ENCODE data around the gene MS4A7.

MS4A7 gene

DNA sequence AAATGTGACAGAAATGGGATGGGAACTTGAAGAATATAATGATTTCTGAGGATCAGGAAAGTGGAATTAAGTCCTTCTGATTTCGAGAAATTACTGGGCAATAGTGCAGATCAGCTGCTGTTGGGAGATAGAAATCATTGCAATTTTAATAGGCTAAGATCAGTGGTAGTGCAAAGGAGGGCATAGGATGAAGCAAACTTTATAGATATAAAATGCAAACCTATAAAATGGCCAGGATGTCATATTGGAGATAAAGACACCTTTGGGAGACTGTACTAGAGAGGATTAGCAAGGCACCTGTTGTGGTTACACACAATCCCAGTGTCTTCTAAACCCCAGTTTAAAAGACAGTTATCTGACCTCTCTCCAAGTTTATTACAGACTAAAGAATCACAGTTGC is 6.5 kb upstream of the MS4A7 start:
- no peak for DNase-seq

DNA sequence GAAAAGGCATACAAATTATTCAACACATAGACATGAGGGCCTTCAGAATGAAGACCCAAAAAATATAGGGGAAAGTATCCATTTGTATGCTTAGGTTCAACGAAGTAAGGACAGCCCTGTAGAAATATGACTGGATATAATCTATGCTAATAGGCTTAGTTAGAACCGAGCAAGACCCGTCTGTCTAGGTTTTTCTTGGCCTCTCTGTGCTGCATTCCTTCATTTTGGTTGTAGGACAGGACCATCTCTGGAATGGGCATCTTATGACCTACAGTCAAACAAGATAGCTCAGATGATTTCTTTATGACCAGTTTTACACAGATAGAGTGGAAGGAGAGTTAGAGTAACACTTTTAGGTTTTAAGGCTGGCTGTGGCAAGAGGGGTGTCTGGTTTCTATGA is 5.6 kb upstream of the MS4A7 start:
- DNase-seq, result no peak

DNA sequence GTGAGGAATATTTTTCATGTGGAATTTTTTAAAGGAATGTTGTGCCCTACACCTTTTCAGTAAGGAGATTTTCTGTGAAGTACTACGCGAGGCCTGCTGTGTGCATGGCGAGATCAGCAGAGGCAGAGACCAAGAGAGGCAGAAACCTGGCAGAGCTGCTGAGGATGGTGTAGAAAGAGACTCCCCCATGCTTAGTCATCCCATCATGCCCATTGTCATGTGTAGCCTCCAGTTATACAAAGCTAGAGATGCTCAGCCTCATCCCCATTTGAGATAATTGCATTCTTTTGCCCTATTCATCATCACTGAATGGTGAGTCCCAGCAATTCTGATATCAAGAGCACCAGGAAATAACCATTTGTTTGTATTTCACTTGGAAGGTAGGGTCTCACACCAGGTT is 3.0 kb upstream of the MS4A7 start:
- DNase-seq, result no peak

DNA sequence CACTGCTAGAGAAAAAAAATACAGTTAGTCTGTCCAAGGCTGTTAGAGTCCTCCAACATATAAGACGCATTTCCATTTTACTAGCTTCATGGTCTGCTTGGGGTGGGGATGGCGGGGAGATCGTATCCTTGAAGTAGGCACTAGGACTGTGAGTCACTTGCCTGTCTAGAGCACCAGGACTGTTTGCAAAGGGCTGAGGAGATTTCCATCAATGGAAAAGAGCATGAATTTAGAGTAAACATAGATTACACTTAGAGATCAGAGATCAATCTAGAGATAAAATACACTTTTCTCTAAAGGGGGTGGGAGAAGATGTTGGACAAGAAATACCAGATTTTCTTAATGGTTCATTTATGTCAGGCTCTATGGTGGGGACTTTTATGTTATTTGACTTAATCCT is 1.7 kb upstream of the MS4A7 start:
- DNase-seq, result no peak

DNA sequence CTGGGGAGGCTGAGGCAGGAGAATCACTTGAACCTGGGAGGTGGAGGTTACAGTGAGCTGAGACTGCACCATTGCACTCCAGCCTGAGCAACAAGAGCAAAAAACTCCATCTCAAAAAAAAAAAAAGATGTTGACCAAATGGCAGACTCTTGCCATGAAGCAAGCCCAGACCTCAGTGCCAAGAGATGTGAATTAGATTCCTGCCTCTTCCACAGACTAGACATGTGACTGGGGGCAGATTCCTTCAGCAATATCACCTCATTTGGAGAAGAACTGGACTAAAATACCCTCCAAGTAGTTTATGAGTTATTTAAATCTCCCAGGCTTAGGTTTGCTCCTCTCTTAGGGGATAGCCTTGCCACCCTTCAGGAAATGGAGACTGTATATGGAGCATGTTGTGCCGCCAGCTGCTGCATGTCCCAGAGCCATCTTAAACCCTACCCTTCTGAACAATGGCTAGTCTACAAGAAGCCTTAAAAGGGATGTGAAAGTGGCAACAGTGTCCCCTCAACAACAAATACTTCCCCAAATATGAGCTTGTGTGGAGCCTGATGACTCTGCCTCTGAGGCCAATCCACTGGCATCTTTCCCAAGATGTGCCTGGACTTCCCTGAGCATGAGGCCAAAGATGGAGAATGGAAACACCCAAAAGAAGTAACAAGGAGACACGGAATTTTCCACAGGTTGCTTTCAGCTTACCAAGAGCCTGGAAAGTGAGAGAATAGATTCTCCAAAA is 763 bp upstream of the MS4A7 start:
- no peak for DNase-seq

DNA sequence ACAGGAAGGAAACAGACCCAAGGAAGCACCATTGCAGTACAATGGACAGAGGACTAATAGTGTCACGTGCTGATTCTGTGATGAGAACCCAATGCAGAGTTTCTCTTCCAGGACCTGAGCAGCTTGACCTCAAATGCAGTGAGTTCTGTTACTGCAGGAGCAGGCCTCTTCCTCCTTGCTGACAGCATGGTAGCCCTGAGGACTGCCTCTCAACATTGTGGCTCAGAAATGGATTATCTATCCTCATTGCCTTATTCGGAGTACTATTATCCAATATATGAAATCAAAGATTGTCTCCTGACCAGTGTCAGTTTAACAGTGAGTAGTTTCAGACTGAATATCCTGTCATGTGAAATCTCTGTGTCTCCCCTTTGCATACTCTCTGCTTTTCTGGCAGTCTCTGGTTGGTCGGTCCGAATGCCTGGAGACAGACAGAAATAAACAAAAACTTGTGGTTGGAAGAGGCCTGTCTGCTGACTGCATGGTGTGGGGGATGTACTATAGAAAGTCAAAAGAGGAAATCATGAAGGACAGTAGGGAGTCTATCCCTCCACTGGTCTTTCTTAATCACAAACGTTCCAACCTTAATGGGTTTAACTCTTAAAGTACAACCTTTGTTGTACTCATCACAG is 11.1 kb downstream of the MS4A7 start:
- no peak for DNase-seq

DNA sequence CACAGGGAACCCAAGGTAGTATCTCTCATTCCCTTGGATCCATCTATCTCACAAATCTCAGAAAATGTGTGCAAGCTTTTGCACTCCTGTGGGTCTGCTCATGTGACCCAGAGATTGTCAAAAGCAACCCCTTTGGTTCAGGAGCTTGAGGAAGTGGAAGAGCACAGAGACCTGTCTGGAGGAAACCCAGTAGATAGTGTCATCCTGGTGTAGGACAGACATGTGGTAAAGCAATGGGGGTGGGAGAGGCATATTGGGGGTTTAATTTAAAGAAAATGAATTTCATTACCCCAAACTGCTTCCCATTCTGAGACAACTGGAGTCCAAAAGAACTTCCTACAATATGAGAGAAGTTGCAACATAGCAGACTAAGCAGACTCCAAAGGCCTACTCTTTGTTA is 12.1 kb downstream of the MS4A7 start:
- DNase-seq, result no peak

DNA sequence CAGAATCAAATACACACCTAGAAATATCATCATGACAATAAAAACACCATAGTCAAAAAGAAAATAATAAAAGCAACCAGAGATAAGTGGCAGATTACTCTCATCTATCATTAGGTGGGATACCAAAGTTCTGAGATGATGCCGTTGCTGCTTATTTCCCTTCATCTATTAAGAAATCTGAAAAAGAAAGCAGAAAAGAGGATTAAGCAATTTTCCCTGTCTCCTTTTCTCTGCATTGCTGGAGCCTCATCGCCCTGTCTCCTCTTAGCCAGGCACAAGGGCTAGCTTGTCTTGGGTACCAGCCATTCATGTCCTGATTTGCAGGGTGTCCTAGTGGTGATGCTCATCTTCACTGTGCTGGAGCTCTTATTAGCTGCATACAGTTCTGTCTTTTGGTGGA is 14.0 kb downstream of the MS4A7 start:
- DNase-seq, result no peak

DNA sequence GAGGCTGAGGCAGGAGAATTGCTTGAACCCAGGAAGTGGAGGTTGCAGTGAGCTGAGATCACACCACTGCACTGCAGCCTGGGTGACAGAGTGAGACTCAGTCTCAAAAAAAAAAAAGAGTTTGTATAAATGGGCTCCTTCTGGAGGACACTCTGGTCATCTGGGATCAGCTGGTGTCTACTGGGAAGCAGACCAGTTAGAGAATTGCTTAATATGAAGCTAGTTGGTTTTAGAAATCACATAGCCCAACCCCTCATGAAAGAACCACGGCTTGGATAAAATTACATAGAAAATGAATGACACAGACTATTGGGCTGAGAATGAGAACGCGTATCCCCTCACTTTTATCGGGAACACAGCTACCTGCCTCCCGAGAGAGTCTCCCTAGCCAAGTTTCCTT is 14.7 kb downstream of the MS4A7 start:
- no peak for DNase-seq

DNA sequence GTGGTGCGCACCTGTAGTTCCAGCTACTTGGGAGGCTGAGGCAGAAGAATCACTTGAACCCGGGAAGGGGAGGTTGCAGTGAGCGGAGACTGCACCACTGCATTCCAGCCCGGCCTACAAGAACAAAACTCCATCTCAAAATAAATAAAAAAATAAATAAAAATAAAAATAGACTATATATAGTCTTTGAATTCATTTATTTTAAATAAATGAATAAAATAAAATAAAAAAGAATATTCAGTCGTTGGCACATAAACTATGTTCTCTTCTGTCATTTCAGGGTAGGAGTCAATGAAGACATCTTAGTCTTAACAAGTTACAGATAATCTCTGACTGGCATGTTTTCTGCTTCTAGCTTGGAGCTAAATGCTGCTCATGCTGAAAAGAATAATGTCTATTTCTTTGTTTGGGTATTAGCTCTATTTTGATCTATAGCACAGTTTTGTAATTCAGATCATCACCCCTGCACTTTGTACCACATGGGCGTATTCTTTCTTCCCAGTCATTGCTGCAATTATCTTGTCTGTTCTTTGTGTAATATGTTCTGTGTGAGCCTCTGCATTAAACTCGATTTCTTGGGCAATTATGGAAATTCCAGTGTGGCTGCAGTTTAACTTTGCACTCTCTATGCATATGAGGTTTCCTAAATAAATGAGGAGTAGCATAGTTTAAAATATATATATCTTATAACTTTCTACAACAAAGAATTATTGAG is 16.5 kb downstream of the MS4A7 start:
- DNase-seq, result no peak

DNA sequence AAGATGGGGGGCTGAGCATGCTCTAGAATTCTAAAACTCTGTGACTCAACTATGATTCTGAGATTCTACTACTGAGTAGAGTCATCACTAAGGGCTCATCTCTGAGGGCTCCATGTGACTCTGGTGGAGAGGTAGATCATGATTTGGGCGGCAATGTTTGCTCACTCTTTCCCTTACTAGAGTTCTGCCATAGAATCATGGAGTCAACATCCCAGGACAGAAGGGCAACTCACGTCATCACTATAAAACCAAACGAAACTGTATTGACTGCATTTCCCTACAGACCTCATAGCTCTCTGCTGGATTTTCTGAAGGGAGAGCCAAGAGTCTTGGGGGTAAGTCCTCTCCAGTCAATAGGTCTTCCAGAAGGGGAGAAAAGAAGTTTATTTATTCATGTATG is 18.1 kb downstream of the MS4A7 start, which contains the start of gene MS4A14:
Gene MS4A14, plus strand, starts transcription at position 78 of the 400 bp plus-strand sequence. Its CDS starts 120 bp downstream, at position 198.
- DNase-seq, result no peak

DNA sequence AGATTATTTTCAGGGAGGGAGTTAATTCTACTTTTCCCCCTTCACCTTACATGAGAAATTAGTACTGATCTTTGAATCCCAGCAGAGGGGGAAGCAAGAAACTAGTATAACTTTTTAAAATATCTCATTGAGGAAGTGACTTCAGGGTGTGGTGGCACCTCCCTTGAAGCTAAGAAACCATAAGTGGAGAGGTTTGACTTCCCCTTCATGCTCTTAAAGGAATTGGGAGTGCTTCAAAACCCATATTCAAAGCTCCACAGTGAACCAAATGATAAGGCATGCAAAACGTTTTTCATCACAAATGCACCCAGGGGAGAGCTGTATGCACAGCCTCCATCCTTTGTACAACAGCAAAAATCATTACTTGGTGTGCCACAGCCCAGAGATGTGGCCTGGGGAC is 18.5 kb downstream of the MS4A7 start:
- no peak for DNase-seq

DNA sequence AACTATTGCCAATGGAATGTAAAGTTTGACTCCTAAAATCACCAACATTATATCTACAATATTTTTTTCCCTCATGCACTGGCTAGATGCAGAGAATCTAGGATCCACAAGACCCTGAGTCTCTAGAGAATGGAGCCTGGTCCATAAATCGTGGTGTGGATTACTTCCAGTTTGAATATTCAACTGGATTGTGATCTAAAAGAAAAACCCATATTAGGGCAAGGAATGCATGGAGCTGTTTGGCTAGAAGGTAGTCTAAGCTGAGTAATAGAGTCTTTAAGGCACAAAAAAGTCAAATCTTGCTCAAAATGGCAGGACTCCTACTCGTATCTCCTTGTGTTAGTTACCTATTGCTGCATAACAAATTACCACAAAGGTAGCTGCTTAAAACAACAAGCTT is 41.7 kb downstream of the MS4A7 start:
- DNase-seq, result no peak

DNA sequence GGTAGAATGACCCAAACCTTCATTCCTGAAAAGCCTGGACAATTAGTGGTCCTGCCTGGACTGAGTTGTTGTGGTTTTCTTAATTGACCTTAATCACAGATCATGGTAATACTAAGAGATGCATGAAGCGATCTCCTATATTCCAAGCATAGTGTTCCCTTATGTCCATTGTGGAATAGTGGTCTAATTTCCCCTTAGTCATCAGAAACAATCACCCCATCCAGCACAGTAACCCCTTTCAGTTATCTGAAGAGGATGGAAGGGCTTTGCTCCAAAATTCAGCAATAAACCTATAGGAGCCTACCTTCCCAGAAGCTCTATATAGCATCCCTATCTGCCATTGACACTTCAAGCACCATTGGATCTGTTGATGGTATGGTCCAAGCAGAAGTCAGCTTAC is 44.3 kb downstream of the MS4A7 start:
- no peak for DNase-seq

DNA sequence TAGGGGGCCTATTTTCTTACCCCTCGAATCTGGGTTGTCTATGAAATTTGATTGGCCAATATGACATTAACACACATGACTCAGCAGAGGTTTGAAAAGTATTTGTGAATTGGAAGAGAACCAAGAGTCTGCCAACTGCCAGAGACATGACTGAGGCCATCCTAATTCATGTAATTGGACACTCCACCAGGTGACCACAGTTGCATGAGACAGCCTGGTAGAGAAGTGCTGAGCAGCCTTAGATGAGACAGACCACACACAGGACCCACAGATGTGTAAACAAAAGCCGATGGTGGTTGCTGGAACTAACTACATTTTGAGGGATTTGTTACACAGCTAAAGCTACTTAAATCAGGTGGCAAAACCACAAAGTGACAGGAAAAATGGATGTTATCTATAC is 50.2 kb downstream of the MS4A7 start:
- no peak for DNase-seq

DNA sequence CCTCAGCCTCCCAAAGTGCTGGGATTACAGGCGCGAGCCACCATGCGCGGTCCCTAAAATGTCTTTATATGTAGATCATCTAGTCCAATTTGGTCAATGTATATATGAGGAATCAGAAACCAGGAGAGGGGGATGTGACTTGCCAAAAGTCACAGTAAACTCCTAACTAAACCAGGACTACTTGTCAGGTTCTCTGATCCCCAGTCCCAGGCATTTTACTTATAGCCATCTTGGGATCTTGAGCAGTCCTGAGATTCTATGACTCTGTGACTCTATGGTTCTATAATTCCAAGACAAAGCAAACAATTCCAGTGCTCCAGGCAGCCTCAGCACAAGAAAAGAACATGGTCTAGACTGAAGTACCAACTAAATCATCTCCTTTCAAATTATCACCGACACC is 50.9 kb downstream of the MS4A7 start, which contains the start of gene MS4A5:
Gene MS4A5, plus strand, starts transcription at position 301 of the 400 bp plus-strand sequence. CDS start 103 bp downstream, outside the sequence.
- DNase-seq, result no peak

DNA sequence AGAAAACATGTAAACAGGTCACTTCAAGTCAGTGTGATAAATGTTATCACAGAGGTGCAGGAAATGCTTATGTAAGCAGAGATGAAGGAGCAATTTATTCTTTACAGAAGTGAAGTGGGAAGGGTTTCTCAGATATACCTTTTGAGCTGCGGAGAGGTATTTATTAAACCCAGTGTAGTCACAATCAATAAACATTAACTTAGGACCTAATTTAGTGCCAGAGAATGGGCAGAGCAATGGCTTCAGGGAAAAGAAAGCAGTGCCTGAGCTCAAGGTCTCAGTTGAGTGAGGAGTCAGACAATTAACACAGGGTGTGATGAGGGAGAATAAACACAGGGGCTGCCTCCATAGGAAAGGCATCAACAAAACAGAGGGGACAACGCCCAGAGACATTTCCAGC is 52.9 kb downstream of the MS4A7 start:
- no peak for DNase-seq

DNA sequence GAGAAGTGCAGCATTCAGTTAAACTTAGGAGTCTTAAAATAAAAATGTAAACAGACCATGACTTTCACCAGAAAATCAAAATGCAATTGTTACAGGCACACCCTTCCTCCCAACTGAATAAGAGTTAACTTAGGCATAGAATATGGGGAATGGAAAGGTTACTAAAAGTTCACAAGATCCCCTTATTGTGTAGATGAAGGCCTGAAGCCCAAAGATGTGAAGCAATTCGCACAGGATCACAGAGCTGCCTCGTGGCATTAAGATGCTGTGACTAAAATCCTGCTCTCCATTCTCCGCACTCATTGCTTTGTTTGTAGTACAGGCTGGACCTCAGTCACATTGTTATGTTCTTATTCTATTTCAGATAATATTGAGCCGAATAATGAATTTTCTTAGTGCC is 55.1 kb downstream of the MS4A7 start:
- DNase-seq, result no peak

All from HCEC 1CT (cell line).